GM20431 (cell line): ENCODE results near the gene NDUFB4.
"Not testable (repeated sequence)": the region's sequence is repeated elsewhere in the genome, so short reads cannot be mapped to it uniquely, and the experiment has no call there.

ENCODE experiments used
- in situ Hi-C: fragments of 300-500 bp; cut with MseI, MboI; formaldehyde crosslinking; loops from one replicate; pipeline ENCODE4 v1.15.0; 2020; ENCODE audit warnings: low sequenced_read_pairs; ENCODE audit not compliant: unreplicated experiment

The NDUFB4 gene

DNA sequence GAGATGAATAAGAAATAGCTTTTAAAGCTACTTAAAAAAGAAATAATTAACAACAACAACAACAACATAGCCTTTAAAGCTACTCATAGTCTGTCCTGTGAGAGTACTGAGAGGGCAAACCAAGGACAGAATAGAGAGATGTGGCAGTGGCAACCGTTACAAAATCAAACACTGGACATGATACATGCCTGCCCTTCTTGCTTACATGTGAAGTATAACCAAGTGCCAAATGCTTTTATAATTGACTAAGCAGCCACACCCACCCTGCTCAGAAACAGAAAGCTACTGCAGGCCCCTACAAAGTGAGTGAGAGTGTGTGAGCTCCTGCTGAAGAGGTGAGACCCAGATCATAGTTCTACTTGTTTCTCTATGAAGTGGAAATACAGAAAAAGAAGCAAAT is 38.4 kb downstream of the NDUFB4 start:
- in situ Hi-C loops, result no loop called here

DNA sequence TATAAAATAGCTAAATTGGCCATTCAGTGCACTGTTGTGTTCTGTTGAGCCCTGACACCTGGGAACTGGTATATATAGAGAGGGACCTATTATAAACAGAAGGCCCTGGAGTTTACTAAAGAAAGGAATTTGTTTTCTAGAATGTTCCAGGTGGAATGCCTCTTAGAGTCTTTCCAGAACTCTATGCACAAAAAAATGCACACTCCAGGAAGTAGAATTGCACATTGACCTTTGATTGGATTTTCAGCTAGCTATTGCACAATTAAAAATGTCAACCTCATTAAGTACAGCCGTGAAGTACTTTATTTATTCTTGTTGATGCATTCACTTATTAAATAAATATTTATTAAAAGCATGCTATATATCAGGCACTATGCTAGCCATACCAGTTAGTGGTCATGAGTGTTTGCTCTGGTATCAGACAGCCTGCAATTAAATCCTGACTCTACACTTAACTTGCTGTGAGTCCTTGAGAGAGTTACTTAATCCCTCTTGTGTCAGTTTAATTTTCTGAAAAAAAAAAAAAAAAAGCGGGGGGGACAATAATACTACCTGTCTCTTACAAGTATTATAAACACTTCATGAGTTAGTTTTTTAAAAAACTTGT is 40.8 kb downstream of the NDUFB4 start:
- in situ Hi-C loops, result no loop called here

DNA sequence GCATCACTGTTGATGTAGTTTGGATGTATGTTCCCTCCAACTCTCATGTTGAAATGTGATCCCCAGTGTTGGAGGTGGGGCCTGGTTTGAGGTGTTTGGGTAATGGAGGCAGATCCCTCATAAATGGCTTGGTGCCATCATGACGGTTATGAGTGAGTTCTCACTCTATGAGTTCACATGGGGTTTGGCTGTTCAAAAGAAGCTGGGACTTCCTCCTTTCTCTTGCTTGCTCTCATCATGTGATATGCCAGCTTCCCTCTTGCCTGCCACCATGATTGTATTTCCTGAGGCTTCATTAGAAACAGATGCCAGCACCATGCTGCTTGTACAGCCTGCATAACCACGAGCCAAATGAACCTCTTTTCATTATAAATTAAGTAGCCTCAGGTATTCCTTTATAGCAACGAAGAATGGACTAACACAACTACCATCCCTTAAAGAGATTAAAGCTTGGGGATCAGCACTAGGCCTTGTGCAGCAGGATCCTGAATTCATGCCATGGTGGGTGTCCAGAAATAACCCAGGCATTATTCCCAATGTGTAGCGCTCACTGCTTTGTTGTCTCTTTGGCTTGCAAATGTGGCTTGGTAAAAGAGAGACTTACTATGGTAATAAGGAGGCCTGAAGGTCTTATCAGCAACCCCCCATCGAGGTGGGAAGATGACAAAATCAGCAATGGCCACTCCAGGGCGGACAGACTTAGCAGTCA is 41.9 kb downstream of the NDUFB4 start:
- in situ Hi-C loops, result no loop called here

DNA sequence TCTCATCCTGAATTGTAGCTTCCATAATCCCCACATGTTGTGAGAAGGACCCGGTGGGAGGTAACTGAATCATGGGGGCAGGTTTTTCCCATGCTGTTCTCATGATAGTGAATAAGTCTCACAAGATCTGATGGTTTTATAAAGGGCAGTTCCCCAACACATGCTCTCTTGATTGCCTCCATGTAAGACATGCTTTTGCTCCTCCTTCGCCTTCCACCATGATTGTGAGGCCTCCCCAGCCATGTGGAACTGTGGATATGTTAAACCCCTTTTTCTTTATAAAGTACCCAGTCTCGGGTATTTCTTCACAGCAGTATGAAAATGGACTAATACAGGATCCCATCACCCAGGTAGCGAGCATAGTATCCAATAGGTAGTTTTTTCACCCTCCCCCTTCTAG is 42.7 kb downstream of the NDUFB4 start:
- in situ Hi-C loops, result not testable (repeated sequence)

DNA sequence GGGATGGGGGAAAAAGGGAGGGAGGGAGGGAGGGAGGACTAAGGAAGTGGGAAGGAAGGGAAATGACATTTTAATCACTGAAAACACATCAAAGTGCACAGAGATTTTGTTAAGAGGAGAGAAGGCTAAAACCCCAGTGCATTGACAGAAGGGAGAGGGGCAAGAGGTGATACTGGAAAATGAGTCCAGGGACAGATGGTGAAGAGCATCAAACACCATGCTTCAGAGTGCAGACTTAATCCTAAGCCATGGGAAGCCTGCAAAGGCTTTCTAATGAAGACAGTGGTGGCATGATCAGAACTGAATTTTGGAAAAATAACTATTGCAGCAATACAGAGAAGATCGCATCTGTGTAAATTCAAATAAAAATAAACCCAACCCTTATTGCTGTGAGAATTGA is 44.1 kb downstream of the NDUFB4 start:
- in situ Hi-C loops, result no loop called here

DNA sequence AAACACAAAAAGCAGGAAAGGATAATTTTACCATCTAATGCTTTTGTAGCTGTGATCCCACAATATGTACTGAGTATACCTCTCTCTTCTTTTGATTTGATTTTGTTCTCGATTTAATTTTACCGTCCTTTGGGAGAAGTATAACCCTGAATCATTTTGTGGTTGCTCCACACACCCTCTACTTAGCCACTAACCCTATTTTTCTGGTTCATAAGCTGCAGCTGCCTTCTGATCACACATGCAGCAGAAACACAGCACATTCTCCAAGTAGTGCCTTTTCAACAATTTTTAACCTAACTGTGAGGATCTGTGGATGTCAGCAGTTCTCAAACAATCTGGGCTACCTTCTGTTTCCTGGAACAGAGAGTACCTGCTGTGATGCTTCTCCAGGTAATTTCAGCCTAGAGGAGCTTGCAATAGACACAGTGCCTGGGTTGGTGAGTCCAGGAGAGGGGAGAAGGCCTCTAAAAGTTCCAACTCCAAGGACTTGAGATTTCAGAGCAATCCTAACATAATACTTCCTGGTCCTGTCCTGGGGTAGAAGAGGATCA is 45.6 kb downstream of the NDUFB4 start:
- in situ Hi-C loops, result no loop called here

DNA sequence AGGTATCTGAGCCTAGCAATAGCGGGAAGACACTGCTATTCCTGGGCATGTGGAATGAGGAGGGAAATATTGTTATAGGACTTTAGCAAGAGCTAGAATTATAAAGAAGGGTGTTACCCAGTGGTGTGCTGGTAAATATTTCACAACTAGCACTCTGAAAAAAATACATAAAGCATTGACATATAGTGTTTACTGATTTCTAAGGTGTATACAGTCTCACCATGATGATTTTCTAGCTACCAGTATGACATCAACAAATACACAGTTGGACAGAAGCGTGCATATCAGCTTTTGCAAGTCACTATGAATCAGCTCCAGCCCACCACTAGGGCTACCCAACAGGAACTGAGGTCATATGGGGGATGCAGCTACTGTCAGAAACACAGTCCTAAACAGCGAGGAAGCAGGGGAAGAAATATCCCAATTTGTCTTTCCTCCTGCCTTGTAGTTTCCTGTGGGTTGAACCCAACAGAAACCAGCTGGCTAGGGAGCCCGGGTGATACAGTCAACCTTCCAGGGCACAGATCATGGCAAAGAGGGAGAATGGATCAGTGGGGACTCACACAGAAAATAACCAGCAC is 46.3 kb downstream of the NDUFB4 start:
- in situ Hi-C loops, result no loop called here

DNA sequence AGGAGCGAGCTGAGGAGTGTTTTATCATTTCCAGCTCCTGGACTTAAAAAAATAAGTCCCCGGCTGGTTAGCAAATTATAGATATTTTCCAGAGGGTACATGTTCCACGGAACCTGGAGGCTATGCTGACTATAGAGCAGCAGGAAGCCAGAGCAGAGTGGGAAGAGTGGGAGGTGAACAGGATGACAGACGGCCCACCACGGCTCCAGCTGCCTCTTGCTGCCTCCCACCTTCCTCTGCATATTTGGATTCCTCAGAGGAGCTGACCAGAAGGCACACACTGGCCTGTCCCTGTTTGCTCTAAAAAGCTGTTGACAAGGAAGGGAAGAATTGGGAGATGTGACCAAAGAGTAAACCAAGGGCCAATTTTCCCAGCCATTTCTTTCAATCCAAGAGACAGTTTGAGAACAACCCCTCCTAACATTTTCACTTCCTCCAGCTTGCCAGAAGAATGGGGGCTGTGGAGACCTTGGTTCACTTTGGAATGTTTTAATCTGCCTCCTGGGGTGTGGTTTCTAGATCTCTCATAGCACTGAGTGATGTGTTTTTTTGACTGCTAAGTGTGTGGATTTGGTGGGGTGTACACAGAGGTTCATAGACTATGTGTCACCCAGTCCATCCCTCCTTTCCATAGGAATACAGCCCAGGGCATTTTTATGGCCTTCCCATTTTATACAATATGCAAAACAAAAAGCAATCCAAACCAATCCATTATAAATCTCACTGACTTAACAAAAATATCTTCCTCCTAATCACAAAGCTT is 49.1 kb downstream of the NDUFB4 start:
- in situ Hi-C loops, result no loop called here

DNA sequence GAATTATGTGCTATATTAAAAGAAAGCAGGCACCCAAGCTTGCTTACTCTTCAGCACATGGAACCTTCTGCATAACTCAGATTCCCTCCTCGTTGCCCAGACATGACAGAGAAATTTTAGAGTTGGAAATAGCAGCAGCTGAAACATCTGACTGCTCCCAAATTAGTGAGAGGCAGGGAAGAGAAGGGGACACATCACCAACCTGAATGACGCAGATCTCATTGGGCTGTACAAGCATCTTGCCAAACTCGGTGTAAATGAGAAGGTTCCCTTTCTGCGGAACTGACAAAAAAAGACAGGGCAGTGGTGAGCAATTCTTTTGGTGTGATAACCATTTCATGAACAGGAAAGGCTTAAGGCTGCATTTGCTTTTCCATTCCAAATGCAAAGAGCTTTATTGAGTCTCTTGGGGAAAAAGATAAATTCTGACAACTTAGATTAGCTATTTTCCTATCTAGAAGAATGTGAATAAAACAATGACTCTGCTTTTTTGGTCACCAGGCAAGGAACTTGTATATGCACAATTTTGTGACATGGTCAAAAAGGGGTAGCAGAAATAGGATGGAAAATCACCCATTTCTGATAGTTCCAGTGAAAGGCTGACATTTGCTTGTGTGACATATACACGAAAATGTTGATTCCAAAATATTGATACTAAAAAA is 50.8 kb downstream of the NDUFB4 start:
- in situ Hi-C loops, result no loop called here

DNA sequence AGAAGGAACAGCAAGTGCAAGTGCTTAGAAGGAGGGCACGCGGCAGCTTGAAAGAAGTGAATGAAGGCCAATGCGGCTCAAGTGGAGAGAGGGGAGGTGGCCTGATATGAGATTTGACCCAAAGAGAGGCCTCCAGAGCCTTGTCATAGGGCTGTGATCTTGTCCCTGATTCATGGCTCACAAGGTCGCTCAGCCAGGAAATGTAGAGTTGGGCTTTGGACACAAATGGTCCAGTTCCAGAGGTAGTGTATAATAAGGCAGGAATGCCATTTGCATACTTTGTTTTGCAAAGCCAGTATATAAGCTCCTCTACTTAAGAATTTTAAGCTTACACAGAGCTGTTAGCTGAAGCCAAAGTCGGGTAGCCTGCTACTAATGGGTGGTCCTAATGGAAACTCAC is 52.2 kb downstream of the NDUFB4 start:
- in situ Hi-C loops, result no loop called here

DNA sequence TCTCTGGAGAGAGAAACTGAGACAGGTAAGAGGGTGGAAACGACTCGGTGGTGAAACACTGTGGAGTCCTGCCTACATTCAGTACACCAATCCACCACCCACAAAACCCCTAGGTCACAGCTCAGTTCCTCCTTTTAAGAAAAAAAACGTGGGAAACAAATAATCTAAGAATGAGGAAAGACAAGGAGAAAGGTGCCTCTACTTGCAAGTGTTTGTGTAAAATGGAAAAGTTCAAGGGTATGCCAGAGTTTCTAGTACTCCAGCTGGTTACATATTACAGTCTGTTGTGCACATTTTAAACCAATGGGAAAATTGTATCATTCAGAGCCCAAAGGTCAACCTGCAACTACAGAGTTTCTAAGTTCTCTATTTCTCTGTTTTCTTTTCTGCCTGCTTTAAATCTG is 53.7 kb downstream of the NDUFB4 start:
- in situ Hi-C loops, result no loop called here

DNA sequence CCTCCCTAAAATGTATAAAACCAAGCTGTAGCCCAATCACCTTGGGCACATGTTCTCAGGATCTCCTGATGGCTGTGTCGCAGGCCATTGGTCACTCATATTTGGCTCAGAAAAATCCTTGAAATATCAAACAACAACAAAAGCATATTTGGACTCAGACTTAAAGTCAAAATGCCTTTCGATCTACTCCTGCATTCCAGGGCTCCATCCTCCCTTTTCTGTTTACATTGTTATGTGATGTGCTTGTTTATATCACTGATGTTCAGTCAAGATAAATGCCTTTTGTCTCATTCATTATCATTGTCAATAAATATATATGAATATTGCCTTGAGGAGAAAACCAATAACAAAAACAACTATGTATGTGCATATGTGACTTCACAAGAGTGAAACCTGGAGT is 54.2 kb downstream of the NDUFB4 start:
- in situ Hi-C loops, result no loop called here
